GM18907 (cell line): ENCODE data around the gene SLC47A2.

Experiments used
- ATAC-seq: cut with Tn5 transposase; IDR thresholded peaks from one replicate; pipeline ENCODE4 v1.9.1; 2021; ENCODE audit warnings: mild to moderate bottlenecking, moderate library complexity; ENCODE audit not compliant: unreplicated experiment

Gene SLC47A2

GRCh38 chr17:19647697-19648474 is 68.5 kb downstream of the SLC47A2 start:
- ATAC-seq: peak; percentile 44

GRCh38 chr17:19646788-19647696 is 69.3 kb downstream of the SLC47A2 start:
- ATAC-seq: no peak

- no peak for ATAC-seq
Measured at GRCh38 chr17:19645734-19646201, 70.6 kb downstream of the SLC47A2 start.

- ATAC-seq: no peak
Measured at GRCh38 chr17:19644493-19645210, 71.7 kb downstream of the SLC47A2 start.

- no peak for ATAC-seq
Measured at GRCh38 chr17:19642373-19642893, 74.0 kb downstream of the SLC47A2 start.

- ATAC-seq: no peak
Measured at GRCh38 chr17:19641687-19642372, 74.6 kb downstream of the SLC47A2 start.

GRCh38 chr17:19631905-19632304 is 84.5 kb downstream of the SLC47A2 start:
- no peak for ATAC-seq

GRCh38 chr17:19630661-19631060 is 85.7 kb downstream of the SLC47A2 start:
- ATAC-seq: no peak

GRCh38 chr17:19630035-19630434 is 86.3 kb downstream of the SLC47A2 start:
- ATAC-seq: no peak

- ATAC-seq: no peak
Measured at GRCh38 chr17:19629449-19629848, 86.9 kb downstream of the SLC47A2 start.
